EL (cell line): Measurements from ENCODE around the gene PJA1.

Source experiments
- DNase-seq: peaks from one replicate; pipeline ENCODE4 v3.0.0-alpha.2; 2016

Gene PJA1

GRCh38 chrX:69163936-69164741 is 1.1 kb downstream of the PJA1 start:
- peak; percentile 6 for DNase-seq

GRCh38 chrX:69162361-69162865 is 2.8 kb downstream of the PJA1 start:
- no peak for DNase-seq

GRCh38 chrX:69161786-69162349 is 3.4 kb downstream of the PJA1 start:
- no peak for DNase-seq

GRCh38 chrX:69161371-69161770 is 3.9 kb downstream of the PJA1 start:
- no peak for DNase-seq

- DNase-seq = peak; percentile 70
Observed at GRCh38 chrX:69158166-69158980, 6.9 kb downstream of the PJA1 start.

GRCh38 chrX:69156638-69157037 is 8.6 kb downstream of the PJA1 start:
- no peak for DNase-seq

GRCh38 chrX:69155786-69156520 is 9.3 kb downstream of the PJA1 start:
- no peak for DNase-seq

- no peak for DNase-seq
Observed at GRCh38 chrX:69154051-69154450, 11.2 kb downstream of the PJA1 start.

GRCh38 chrX:69153060-69153730 is 12.1 kb downstream of the PJA1 start:
- peak; percentile 22 for DNase-seq

- peak; percentile 57 for DNase-seq
Observed at GRCh38 chrX:69152417-69152841, 12.8 kb downstream of the PJA1 start.

- DNase-seq = no peak
Observed at GRCh38 chrX:69151866-69152284, 13.4 kb downstream of the PJA1 start.

- no peak for DNase-seq
Observed at GRCh38 chrX:69150281-69150960, 14.8 kb downstream of the PJA1 start.

GRCh38 chrX:69149466-69150280 is 15.6 kb downstream of the PJA1 start:
- no peak for DNase-seq

GRCh38 chrX:69148946-69149345 is 16.3 kb downstream of the PJA1 start:
- DNase-seq = no peak

GRCh38 chrX:69146739-69147138 is 18.5 kb downstream of the PJA1 start:
- DNase-seq = no peak

- no peak for DNase-seq
Observed at GRCh38 chrX:69145714-69146113, 19.5 kb downstream of the PJA1 start.

- DNase-seq = no peak
Observed at GRCh38 chrX:69144838-69145680, 20.2 kb downstream of the PJA1 start.

GRCh38 chrX:69143530-69143929 is 21.7 kb downstream of the PJA1 start:
- DNase-seq = no peak

- DNase-seq = no peak
Observed at GRCh38 chrX:69142788-69143469, 22.3 kb downstream of the PJA1 start.
